Glomerular visceral epithelial cell (primary cell): ENCODE data around the gene MOB3B.

Source experiments
- DNase-seq: peaks from one replicate; pipeline ENCODE4 v3.0.0-alpha.2; 2016; ENCODE audit errors: extremely low spot score

MOB3B gene

DNA sequence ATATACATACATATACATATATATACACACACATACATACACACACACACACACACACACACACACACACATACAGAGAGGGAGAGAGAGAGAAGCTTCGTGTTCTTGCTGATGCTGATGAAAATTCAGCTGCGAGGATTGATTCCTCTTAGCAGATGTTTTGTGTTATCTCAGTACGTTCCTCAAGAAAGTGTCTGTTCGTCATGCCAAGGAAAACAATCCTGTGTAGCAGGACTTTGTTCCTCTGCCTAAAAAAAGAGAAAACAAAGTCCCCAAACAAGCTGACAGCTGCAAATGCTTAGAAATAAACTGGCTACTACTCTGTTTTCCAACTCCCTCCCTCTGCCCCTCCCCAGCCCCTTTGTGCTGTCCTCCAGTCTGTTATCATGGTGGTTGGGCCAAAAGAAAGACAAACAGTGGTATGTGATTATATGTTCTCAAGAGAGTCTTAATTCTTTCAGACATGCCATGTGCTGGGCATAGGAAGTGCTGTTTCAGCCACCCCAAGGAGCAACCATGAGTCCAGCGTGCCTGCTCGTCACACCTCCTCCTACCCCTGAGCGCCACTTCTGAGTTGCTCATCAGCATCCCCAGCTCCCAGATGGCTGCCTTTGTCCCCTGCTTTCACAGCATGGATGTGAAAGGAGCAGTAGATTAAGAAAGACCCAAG is 161.2 kb downstream of the MOB3B start:
- DNase-seq: no peak

DNA sequence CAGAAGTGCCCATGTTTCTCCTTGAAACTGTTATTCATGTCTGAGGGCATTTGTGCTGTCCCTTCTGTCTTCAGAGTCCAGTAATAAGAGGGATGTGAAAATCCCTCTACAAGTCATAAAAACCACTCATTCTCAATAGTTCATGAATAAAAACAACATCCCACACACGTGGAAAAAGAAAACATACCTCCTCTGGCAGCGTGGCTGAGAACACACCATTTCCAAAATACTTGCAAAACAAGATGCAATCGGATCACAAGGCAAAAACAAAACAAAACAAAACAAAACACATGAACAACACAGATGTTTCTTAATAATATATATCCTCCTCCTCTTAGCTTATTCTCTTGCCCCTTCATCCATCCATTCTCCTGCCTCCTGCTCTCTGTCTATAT is 161.7 kb downstream of the MOB3B start:
- DNase-seq: no peak

DNA sequence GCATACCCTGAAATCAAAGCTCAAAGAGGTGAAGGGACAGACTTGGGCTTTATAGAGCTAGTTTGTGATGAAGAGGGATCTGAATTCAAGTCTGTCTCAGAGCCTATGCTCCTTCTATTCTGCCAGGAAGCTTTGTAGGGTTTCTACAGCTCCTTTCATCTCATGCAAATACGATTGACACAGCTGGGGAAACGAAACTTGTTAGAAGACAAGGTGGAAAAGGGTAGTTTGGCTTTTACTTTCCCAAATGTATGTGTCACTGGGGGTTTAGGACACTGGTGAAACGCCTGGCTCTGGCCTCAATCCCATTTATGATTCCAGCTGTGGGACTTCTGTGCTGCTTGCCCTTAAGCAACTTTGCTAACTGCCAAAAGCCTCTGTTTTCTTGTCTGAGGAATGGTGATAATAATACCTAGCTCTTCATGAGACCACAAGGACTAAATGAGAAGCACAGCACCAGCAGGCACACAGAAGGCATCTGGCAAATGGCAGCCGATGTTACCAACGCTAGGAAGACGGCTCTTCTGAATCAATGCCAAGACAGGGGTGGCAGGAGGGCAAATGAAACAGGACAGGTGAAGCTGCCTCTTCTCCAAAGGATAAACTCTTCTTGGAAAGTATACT is 162.3 kb downstream of the MOB3B start:
- DNase-seq: no peak

DNA sequence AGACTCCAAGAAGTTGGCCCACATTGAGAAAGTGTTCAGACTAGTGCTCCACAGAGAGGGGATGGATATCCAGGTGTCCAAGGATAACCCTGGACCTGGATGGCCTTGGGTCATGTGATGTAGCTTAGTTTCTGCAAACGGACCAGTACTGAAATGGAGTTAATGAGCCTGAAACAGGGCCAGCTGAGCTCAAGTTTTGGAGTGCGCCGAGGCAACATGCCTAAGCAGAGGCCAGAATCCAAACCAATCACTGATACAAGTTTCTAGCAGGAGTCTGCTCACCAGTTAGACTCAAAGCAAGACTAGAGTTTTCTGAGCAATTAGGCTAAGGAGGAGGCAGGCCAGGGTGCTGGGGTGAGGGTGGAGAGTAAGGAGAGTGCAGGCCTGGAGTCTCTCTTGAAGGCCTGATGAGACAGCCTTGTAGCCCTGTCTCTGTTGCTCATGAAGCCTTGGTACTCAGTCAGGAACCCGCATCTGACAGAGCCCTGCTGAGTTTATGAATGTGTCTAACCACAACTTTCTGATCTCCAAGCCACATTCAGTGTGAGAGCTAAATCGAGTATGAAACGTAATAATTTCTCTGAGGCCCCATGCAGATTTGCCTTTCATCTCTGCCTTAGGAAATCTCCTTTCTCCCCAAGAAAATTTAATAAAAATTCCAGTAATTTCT is 163.8 kb downstream of the MOB3B start:
- DNase-seq: peak; percentile 7

DNA sequence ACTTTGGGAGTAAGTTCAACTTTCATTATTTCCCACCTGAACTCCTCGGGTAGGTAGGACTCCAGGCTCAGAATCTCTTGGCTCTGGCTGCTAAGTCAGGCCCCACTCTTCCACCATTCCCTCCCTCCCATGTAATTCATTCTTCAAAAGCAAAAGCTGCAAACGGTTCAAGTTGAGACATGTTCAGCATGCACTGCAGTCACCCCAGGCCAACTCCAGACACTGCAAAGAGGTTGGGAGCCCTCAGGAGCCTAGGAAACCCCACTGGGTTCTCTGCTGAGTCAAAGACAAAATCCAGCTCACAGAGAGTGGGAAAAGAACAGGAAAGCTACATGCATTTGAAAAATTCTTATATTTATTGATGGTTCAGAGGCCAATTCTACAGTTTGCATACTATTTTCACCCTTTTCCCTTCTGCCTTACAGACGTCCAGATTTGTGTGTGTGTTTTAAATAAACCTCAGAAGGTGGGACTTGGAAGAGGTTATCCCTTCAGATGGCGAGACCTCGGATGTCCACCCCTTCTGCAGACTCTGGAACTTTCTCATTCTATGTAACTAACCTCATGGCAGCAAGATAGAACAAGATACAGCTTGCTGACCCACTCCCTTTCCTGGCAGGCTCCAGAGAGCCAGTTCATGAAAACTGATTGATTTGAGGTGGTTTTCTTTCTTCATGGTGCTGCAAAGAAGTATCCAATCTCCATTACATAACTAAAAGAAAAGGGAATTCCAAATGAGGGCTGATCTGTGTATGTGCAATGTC is 167.0 kb downstream of the MOB3B start:
- no peak for DNase-seq

DNA sequence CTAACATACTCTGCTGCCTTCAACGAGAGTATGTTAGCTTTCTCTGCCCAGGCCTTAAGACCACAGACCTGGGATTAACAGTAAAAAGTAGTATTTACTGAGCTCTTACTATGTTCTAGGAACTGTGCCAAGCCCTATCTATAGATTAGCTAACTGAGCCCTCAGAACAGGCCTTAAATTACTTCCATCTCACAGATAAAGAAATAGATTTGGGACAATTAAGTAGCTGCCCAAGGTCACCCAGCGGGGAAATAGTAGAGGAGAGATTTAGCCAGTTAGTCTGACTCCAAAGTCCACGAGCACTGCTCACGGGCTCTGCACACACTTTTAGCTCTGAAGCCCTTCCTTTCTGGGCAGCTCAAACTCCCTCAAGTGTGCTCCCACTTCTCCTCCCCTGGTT is 168.1 kb downstream of the MOB3B start:
- DNase-seq: no peak

DNA sequence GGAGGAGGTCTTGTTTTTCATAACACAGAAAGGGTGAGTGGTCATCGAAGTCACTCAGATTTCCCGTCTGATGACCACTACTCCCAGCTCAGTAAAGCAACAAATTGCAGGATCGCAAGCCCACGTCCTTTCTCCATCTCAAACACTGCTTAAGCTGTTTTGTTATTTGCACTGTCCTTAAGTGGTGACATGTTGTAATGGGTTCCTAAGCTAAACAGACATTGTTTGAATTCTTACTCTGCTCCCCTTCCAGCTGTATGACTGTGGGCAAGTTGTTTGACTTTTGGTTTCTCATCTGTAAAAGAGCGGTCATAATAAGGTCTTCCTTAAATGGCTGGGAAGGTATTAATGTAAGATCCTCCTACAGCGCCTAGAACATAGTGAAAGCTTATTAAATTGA is 169.9 kb downstream of the MOB3B start:
- no peak for DNase-seq

DNA sequence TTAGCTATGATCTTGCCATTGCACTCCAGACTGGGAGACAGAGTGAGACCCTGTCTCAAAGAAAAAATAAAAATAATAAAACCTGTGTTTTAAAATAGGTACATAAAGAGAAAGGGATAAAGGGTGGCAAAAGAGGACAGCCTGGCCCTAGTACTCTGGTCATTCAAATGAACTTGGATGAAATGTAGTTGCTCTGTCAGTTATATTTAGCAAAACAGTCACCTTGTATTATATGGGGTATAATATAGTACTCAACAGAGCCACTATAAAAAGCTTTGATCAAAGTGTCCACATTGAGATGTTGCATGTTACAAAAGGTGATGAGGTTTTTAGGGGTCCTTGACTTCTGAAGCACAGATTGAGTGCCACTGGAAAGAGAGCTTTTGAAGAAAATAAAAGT is 171.6 kb downstream of the MOB3B start:
- DNase-seq: no peak

DNA sequence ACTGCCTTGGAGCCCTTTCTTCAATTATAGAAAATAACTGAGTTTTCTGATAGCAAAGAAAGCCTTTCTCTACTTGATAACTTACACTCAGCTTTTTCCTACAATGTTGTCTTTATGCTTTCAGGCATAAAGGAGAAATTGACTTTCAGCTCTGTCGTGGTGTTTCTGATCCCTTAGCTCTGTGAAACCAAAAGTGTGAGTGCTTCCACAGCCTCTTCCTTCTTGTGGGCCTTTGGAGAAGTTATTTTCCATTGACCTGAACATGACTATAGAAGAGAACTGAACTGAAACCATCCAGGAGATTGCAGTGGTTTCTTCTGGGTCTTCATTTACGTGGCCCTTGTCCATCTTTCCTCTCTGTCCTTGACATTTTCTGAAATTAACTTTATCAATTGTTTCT is 173.2 kb downstream of the MOB3B start:
- DNase-seq: no peak

DNA sequence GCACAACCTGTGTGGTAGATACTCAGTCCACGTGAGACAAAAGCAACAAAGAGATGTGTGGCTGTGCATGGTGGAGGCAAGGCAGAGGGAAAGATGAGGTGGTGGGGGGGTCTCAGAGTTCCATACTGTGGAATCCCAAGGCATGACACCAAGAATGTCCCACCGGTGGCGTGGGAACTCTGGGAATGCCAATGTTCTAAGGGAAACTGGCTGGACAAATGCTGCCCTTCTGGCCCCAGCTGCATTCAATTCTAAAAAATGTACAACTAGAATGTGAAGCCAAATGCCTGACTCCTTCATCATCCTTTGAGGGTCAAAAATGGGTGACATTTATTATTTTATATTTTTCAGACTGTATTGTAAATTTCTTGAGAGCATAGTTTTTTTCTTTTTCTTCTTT is 174.4 kb downstream of the MOB3B start:
- DNase-seq: no peak

DNA sequence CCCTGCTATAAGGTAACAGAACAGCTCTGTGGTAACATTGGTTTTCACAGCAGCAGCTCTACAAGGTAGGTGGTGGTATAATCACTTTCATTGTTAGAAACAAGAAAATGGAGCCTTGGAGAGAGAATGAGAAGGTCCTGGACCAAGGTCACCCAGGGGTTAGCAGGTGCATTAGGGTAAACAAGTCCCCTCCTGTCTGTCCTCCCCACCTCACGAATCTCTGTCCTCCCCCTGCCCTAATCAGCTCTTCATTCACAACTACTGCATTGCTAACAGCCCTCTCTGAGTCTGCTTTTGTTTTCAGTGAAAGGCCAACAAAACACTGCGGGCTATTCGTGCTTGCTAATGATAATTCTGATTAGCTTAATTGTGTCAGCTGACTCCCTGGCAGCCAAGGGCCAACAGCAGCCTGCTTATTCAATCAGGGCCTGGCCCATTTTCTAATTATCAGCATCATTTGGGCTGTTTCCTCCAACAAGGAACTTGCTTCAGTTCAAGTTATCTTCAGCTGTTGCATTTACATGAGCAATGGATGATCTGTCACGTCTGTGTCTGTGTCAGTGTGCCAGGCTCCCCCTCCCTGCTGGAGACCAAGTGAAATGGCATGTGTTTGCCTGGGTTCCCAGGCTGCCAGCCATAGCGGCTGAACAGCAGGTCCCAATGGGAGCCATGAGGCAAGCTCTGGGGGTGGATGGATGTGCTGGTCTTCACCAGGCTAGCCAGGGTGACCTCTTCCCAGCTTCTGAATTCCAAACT is 176.0 kb downstream of the MOB3B start:
- no peak for DNase-seq

DNA sequence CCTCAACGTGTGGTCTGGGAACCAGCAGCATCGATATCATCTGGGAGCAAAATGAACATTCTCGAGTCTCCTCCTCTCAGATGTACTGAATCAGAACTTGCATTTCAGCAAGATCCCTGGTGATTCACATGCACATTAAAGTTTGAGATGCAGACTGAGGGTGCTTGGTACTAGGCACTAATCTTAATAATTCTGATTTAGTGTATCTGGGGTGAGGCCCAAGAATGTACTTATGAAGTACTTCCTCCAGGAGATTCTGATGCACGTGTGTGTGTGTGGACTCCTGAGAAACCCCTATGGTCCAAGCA is 176.5 kb downstream of the MOB3B start:
- no peak for DNase-seq

DNA sequence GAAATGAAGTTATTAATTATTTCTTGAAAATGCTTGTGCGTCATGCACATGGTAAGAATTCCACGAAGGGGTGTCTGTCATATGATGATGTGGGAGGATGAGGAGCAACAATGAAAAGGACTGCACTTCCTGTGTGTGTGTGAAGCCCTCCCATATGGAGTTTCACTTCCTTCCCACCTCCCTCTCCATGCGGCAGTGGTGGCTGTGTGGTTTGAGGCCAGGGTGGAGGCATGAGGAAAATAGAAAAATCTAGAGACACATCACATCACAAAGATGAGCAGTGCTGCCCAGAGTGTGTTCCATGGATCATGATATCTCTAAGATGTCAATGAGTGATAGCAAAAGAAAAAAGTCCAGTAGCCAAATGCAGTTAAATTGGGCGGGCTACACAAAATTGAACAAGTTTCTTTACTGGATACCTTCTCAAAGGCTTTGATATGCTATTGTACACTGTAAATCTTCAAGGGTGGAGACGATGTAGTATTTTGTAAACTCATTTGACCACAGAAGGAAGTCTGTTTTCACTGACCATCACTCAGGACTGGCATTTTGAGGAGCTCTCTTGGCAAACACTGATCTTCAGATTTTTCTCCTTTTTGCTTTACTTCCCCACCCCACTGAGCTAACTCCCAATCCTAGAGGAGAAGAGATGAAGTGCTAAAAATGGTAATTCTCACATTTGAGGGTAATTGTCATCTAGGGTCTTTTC is 177.0 kb downstream of the MOB3B start:
- no peak for DNase-seq

DNA sequence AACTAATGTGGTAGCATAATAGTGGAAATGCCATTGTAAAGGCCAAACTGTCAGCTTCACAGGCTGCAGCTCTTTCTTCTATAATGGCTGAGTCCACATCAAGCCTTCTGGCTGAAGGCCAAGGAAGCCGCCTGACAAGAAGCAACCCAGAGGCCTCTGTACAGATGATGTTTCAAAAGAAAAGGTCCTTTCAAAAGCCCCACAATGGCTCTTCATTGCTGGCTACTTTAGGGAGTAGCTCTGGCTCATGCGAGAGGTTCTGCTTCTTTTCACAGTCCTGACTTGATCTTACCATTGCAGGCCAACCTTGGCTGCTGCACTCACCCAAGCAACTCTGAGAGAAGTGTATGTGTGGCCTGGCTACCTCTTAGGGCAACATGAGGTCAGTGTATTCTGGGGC is 178.2 kb downstream of the MOB3B start:
- no peak for DNase-seq

DNA sequence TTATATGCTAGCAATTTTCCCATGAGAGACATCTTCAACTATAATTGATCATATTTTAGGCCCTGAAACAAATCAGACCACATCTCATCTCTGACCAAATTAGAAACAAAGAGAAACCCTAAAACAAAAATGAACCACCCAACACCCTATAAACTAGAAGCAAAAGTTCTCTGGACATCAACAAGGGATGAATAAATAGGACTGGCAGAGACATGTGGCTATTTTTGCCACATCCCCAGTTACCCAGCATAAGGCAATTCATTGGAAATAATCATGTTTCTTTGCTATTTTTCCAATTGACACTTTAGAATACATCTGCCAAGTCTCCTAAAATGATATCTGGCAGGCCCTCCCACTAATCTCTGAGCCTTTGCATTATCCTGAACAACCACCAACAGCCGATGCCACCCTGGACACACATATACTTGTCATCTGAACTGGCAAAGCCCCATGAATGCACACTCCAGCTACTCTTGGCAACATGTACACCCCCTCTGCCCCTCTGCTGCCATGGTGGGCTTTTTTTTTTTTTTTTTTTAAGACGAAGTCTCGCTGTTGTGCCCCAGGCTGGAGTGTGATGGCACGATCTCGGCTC is 179.1 kb downstream of the MOB3B start:
- DNase-seq: no peak

DNA sequence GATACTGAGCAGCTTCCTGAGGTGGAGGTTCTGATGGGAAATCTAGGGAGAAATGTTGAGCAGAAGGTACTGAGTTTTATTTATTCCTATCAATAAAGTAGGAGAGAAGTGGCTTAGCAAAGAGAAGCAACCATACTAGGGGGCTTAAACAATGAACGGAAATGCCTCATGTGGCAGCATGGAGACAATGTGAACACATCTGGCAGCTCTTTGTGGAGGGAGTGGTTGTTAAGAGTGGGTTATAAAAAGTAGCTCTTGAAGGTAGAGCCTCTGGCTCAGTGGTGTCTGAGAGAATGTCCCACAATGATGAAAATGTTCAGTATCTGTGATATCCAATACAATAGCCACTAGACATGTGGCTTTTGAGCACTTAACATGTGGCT is 179.9 kb downstream of the MOB3B start:
- no peak for DNase-seq

DNA sequence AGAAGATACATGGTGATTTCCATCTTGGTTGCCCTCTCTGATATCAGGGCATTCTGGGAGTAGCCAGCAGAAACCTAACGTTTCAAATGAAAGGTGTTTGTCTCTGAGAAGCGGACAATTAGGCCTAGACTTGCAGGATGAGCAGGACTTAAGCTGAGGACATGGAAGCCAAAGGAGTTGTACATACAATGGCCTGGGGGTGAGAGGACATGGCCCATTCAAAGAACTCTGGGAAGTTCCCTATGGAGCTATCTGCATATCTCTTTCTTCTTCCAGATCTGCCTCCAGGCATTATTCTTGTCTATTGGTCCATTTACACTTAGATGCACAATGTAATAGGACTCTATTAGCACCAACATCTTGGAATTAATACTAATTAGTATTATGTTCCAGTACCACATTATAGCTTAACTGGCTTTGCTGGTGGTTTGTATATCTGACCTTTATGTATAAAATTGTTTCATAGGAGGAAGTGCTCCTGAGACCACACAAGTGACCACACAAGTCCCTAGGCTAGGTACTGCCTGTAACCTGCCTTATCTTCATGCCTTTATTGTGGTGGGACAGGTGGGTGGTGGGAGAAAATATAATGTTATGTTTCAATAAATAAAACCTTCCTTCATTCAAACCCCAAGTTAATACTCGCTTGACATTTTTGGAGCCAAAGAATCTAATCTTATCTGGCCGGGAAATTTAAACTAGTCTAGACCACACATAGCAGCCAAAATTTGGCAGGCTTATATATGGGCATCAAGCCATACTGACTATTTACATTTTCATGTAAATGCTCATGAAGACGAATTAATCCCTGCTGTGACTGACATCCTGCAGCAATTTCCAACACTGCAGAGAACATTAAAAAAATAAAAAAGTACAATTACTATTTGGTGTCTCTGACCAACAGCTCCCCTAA is 180.6 kb downstream of the MOB3B start:
- DNase-seq: no peak

DNA sequence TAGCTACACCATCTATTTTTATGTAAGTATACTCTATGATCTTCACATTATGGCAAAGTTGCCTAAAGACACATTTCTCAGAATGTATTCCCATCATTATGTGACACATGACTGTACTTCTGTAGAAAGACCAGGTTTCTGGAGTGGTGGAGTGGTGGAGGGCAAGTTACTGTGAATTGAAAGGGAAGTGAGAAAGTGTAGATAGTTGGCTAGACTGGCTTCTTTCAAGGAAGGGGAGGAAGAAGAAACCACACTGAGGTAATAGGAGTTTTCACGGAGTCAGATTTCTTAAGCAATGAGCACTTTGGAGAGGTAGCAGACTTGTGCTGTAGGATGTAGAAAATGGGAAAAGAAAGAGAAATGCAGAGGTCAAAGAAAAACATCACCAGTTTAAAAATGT is 181.7 kb downstream of the MOB3B start:
- DNase-seq: no peak

DNA sequence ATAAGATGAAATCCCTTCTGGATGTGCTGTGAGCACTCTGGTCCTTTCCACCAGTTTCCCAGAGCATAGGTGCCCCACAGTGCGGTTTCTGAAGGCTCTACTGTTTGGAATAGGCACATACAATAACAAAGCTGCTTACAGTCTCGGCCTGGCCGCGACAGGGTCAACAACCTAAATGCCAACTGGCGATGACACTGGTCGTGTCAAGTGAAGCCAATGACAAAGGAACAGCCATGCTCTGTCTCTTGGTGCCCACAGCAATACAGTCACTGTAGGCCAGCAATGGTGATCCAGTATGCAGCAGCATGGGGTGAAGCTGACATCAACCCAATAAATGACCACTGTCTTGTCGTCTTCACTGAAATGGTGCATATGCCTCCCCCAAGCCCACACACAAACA is 184.8 kb downstream of the MOB3B start:
- DNase-seq: no peak
